Panc1 (cell line): Measurements from ENCODE around the gene IGFL1. TPM values are rescaled to one million over a fixed set of nuclear protein-coding genes. Genes with fewer than 3 reads are reported as not detected.
"Not testable (repeated sequence)": the region's sequence is repeated elsewhere in the genome, so short reads cannot be mapped to it uniquely, and the experiment has no call there.

Source experiments
- ATAC-seq: fragments of 200-7000 bp; cut with Tn5 transposase; 2 replicates; pipeline ENCODE4 v1.9.1; 2020; ENCODE audit warnings: mild to moderate bottlenecking, moderate library complexity
- BruUV-seq: library from RNA; stranded (reverse); fragments of 400-500 nt; replicated peaks from 2 replicates; lab custom pipeline; 2021; lab: Mats Ljungman, UMichigan
- CTCF ChIA-PET: fragments of 300-600 bp; sonication (Branson Sonifier 250); formaldehyde crosslinking; loops from one replicate; lab custom pipeline; 2022; ENCODE audit warnings: antibody characterized with exemption; lab: Charles Lee
- POLR2A ChIA-PET: fragments of 300-600 bp; sonication (Branson Sonifier 250); formaldehyde crosslinking; loops from one replicate; lab custom pipeline; 2022; ENCODE audit warnings: antibody characterized with exemption; lab: Charles Lee
- DNase-seq: peaks from one replicate; pipeline ENCODE4 v3.0.0-alpha.2; 2010; ENCODE audit warnings: low read depth, low spot score
- H3K27ac ChIP-seq: 2 replicates; pipeline ENCODE4 v1.5.1; 2011; ENCODE audit warnings: mild to moderate bottlenecking, low read length, inconsistent platforms
- H3K27me3 ChIP-seq: fragments of 200-500 bp; sonication (Bioruptor generic); 2 replicates; pipeline ENCODE4 v1.6.0; 2014; ENCODE audit warnings: low read length, inconsistent platforms; ENCODE audit not compliant: control insufficient read depth, insufficient read depth
- H3K36me3 ChIP-seq: fragments of 200-500 bp; sonication (Bioruptor generic); 2 replicates; pipeline ENCODE4 v1.5.1; 2014; ENCODE audit warnings: inconsistent platforms, mild to moderate bottlenecking, low read length, moderate library complexity; ENCODE audit not compliant: control insufficient read depth, insufficient read depth
- H3K4me1 ChIP-seq: 2 replicates; pipeline ENCODE4 v1.5.1; 2011; ENCODE audit warnings: inconsistent platforms, mild to moderate bottlenecking, low read length, moderate library complexity; ENCODE audit not compliant: control insufficient read depth, insufficient read depth
- H3K4me3 ChIP-seq, 2 experiments: 2 replicates each; pipeline ENCODE4 v1.5.1; 2011 to 2012; ENCODE audit warnings: low read depth in 2 of 2, low read length in 2 of 2, mild to moderate bottlenecking in 2 of 2, inconsistent platforms in 1 of 2, moderate library complexity in 1 of 2
- H3K9me3 ChIP-seq: fragments of 200-500 bp; sonication (Bioruptor generic); 2 replicates; pipeline ENCODE4 v1.5.1; 2014; ENCODE audit warnings: low read depth, mild to moderate bottlenecking, inconsistent platforms, low read length, moderate library complexity; ENCODE audit not compliant: control insufficient read depth, insufficient read depth
- CTCF ChIP-seq: fragments of 450-650 bp; IDR thresholded peaks from 2 replicates; pipeline ENCODE4 v1.5.1; 2017; ENCODE audit warnings: mild to moderate bottlenecking
- POLR2AphosphoS5 ChIP-seq: IDR thresholded peaks from 2 replicates; pipeline ENCODE4 v1.6.1; 2012; ENCODE audit warnings: mild to moderate bottlenecking, low read depth, low read length, moderate library complexity
- REST ChIP-seq, 2 experiments: IDR thresholded peaks; 2 replicates each; pipeline ENCODE4 v1.6.1; 2011 to 2012; ENCODE audit warnings: low read depth in 2 of 2, control low read depth in 1 of 2, low read length in 1 of 2, mild to moderate bottlenecking in 1 of 2, moderate library complexity in 1 of 2; ENCODE audit not compliant: insufficient read depth in 1 of 2
- SIN3A ChIP-seq: IDR thresholded peaks from 2 replicates; pipeline ENCODE4 v1.6.1; 2012; ENCODE audit warnings: low read depth, mild to moderate bottlenecking, low read length, moderate library complexity, borderline replicate concordance; ENCODE audit not compliant: insufficient read depth
- TCF7L2 ChIP-seq: IDR thresholded peaks from 2 replicates; pipeline ENCODE4 v1.6.1; 2011; ENCODE audit warnings: mild to moderate bottlenecking, low read depth, low read length, inconsistent platforms
- in situ Hi-C: cut with HindIII; loops from 2 replicates; pipeline ENCODE4 v1.10.0; 2016; ENCODE audit warnings: low sequenced_read_pairs, low pct_unique_long_range_greater_than_20kb
- intact Hi-C: fragments of 100-400 bp; cut with micrococcal nuclease; formaldehyde crosslinking; loops from one replicate; pipeline ENCODE4 v1.10.0; 2022; ENCODE audit not compliant: unreplicated experiment
- total RNA-seq: library from RNA; stranded (reverse); gene quantifications from one replicate; pipeline ENCODE4 v1.2.1, GENCODE V29; 2021; ENCODE audit not compliant: unreplicated experiment

Gene IGFL1
- total RNA-seq, 1 experiment from 2014 or later, result not detected

- H3K4me1 ChIP-seq, result no peaks in the 10 kb centered on the region
- H3K4me3 ChIP-seq, result no peak overlapping the region
- ChIA-PET POLR2A (no interaction called here), CTCF (no interaction called here)
- DNase-seq, result no peak
- no TSS peak for BruUV-seq
- in situ Hi-C loops (no loop called here), intact Hi-C loops (no loop called here)
- H3K27ac ChIP-seq, result no peak overlapping the region
- no peak for ATAC-seq
- TF ChIP-seq REST (IDR thresholded peaks at IDR 0.05; ENCODE audit: insufficient read depth in 1 of 2, low read depth in 2 of 2, low read length in 1 of 2), result no peak
- TF ChIP-seq SIN3A, result no peak
- TF ChIP-seq TCF7L2, result no peak
- TF ChIP-seq CTCF, result no peak
- TF ChIP-seq POLR2AphosphoS5, result no peak
- no peaks in the 10 kb centered on the region for H3K36me3 ChIP-seq
- H3K27me3 ChIP-seq, result no peaks in the 10 kb centered on the region; the same call in 1 of the 2 replicates
- no peaks in the 10 kb centered on the region for H3K9me3 ChIP-seq
Measured at GRCh38 chr19:46221152-46221551, 8.4 kb upstream of the IGFL1 start.

GRCh38 chr19:46221981-46222610 is 7.4 kb upstream of the IGFL1 start:
- Histone ChIP-seq H3K27ac (no peak overlapping the region), H3K36me3 (no peaks in the 10 kb centered on the region), H3K27me3 (no peaks in the 10 kb centered on the region; the same call in 1 of the 2 replicates), H3K9me3 (no peaks in the 10 kb centered on the region), H3K4me3 (no peak overlapping the region), H3K4me1 (no peaks in the 10 kb centered on the region)
- ChIA-PET CTCF (no interaction called here), POLR2A (no interaction called here)
- ATAC-seq (peak; percentile 69; the same call in 1 of the 2 replicates), DNase-seq (no peak)
- no TSS peak for BruUV-seq
- intact Hi-C loops (no loop called here), in situ Hi-C loops (no loop called here)
- peak; percentile 70 to 77 for TF ChIP-seq REST (IDR thresholded peaks at IDR 0.05; ENCODE audit: insufficient read depth in 1 of 2, low read depth in 2 of 2, low read length in 1 of 2)
- TF ChIP-seq CTCF, result no peak

- H3K36me3 ChIP-seq, ATAC-seq, intact Hi-C loops, CTCF ChIA-PET, in situ Hi-C loops, POLR2A ChIA-PET, H3K4me3 ChIP-seq, BruUV-seq, H3K4me1 ChIP-seq, DNase-seq, H3K27me3 ChIP-seq, H3K9me3 ChIP-seq, H3K27ac ChIP-seq: not testable (repeated sequence)
Measured at GRCh38 chr19:46223787-46224186, 5.8 kb upstream of the IGFL1 start.
